ENCODE data around the gene PTH2R.

The PTH2R gene

DNA sequence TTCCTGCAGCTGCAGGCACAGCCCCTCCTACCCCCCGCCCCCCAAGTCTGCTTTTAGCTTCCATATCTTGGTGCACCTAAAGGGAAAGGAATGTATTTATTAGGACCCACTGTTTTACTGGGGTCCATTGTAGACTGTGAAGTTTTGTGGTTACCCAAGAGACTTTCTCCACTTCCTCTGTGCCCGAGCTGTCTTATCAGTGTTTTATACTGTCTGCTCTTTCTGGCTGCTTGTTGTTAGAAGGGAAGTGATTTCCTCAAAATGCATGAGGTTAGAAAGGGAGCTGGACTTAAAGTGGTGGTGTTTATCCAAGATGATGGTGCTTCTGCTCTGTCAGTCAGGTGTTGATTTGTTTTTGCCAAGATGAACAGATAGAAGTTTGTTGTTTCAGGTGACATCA is 85.0 kb downstream of the PTH2R start:
- Histone ChIP-seq H3K9ac (ENCODE audit: low read length) (no peak overlapping the region), H3K23ac (ENCODE audit: low read length) (no peak overlapping the region), H3K4ac (ENCODE audit: low read depth, low read length) (no peak overlapping the region), H3K79me1 (ENCODE audit: low read length) (no peaks in the 10 kb centered on the region), H3K27me3 (ENCODE audit: insufficient read depth, low read length, poor library complexity) (no peaks in the 10 kb centered on the region), H4K8ac (ENCODE audit: low read depth, low read length) (no peak overlapping the region), H3K4me2 (ENCODE audit: low read length) (no peak overlapping the region), H3K4me1 (ENCODE audit: control insufficient read depth, low read depth, low read length) (no peaks in the 10 kb centered on the region), H2AK5ac (ENCODE audit: low read length) (no peak overlapping the region), H3K4me3 (ENCODE audit: low read length) (no peak overlapping the region), H3K36me3 (ENCODE audit: control insufficient read depth, insufficient read depth, low read length) (no peaks in the 10 kb centered on the region), H4K5ac (ENCODE audit: low read length) (no peak overlapping the region), H3K79me2 (ENCODE audit: control insufficient read depth, insufficient read depth, low read length) (no peaks in the 10 kb centered on the region), H3K18ac (ENCODE audit: low read length) (no peak overlapping the region), H2BK120ac (ENCODE audit: low read depth, low read length) (no peak overlapping the region), H3K27ac (ENCODE audit: low read depth, low read length) (no peak overlapping the region), H3K56ac (ENCODE audit: low read length) (no peak overlapping the region), H2BK5ac (ENCODE audit: low read length) (no peak overlapping the region), H2BK15ac (replicated peaks; ENCODE audit: low read depth) (no peak overlapping the region)
- no peak for DNase-seq
- no CpG with 5 or more reads among the region's 2 CpGs for WGBS (ENCODE audit: extremely low coverage, insufficient coverage, low lambda C conversion rate)

DNA sequence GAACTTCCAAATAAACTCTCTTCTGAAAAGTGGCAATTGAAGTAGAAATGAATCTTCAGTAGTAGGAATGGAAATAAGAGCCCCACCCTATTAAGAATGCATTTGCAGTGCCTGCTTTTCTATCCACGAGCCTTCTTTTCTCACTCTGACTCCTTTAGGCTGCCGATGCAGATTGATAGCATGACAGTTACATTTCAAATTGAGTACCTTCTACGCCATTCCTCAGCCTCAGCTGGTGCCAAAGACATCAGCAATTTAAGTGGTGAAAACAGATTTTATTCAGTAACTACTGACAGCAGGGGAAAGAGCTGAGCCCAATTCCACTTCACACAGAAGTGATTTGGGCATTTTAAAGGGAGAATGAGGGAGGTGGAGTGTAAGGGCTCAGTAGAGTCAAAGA is 85.5 kb downstream of the PTH2R start:
- Histone ChIP-seq H2BK5ac (ENCODE audit: low read length) (no peak overlapping the region), H3K23ac (ENCODE audit: low read length) (no peak overlapping the region), H3K9ac (ENCODE audit: low read length) (no peak overlapping the region), H2AK5ac (ENCODE audit: low read length) (no peak overlapping the region), H3K27ac (ENCODE audit: low read depth, low read length) (no peak overlapping the region), H3K4me2 (ENCODE audit: low read length) (no peak overlapping the region), H3K18ac (ENCODE audit: low read length) (no peak overlapping the region), H3K27me3 (ENCODE audit: insufficient read depth, low read length, poor library complexity) (no peaks in the 10 kb centered on the region), H3K36me3 (ENCODE audit: control insufficient read depth, insufficient read depth, low read length) (no peaks in the 10 kb centered on the region), H3K79me2 (ENCODE audit: control insufficient read depth, insufficient read depth, low read length) (no peaks in the 10 kb centered on the region), H3K4ac (ENCODE audit: low read depth, low read length) (no peak overlapping the region), H2BK15ac (replicated peaks; ENCODE audit: low read depth) (no peak overlapping the region), H3K4me1 (ENCODE audit: control insufficient read depth, low read depth, low read length) (no peaks in the 10 kb centered on the region), H2BK120ac (ENCODE audit: low read depth, low read length) (no peak overlapping the region), H3K56ac (ENCODE audit: low read length) (no peak overlapping the region), H4K8ac (ENCODE audit: low read depth, low read length) (no peak overlapping the region), H3K79me1 (ENCODE audit: low read length) (no peaks in the 10 kb centered on the region), H3K4me3 (ENCODE audit: low read length) (no peak overlapping the region), H4K5ac (ENCODE audit: low read length) (no peak overlapping the region)
- no CpG with 5 or more reads among the region's 3 CpGs for WGBS (ENCODE audit: extremely low coverage, insufficient coverage, low lambda C conversion rate)
- DNase-seq, result no peak

DNA sequence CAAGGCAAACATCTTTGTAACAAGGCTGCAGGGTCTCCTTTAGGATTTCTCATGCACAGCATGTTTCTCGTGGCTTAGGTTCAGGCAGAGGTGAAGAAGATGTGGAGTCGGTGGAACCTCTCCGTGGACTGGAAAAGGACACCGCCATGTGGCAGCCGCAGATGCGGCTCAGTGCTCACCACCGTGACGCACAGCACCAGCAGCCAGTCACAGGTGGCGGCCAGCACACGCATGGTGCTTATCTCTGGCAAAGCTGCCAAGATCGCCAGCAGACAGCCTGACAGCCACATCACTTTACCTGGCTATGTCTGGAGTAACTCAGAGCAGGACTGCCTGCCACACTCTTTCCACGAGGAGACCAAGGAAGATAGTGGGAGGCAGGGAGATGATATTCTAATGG is 86.6 kb downstream of the PTH2R start:
- no peak overlapping the region for H2BK5ac ChIP-seq (ENCODE audit: low read length)
- no peak overlapping the region for H3K23ac ChIP-seq (ENCODE audit: low read length)
- no peak overlapping the region for H3K4me3 ChIP-seq (ENCODE audit: low read length)
- no peak overlapping the region for H3K27ac ChIP-seq (ENCODE audit: low read depth, low read length)
- WGBS (ENCODE audit: extremely low coverage, insufficient coverage, low lambda C conversion rate), result no CpG with 5 or more reads among the region's 12 CpGs
- no peak overlapping the region for H4K8ac ChIP-seq (ENCODE audit: low read depth, low read length)
- DNase-seq, result no peak
- no peak overlapping the region for H3K56ac ChIP-seq (ENCODE audit: low read length)
- no peaks in the 10 kb centered on the region for H3K4me1 ChIP-seq (ENCODE audit: control insufficient read depth, low read depth, low read length)
- no peak overlapping the region for H2AK5ac ChIP-seq (ENCODE audit: low read length)
- H3K79me2 ChIP-seq (ENCODE audit: control insufficient read depth, insufficient read depth, low read length), result no peaks in the 10 kb centered on the region
- H2BK120ac ChIP-seq (ENCODE audit: low read depth, low read length), result no peak overlapping the region
- H3K36me3 ChIP-seq (ENCODE audit: control insufficient read depth, insufficient read depth, low read length), result no peaks in the 10 kb centered on the region
- no peaks in the 10 kb centered on the region for H3K27me3 ChIP-seq (ENCODE audit: insufficient read depth, low read length, poor library complexity)
- H3K18ac ChIP-seq (ENCODE audit: low read length), result no peak overlapping the region
- no peak overlapping the region for H2BK15ac ChIP-seq (replicated peaks; ENCODE audit: low read depth)
- H3K4me2 ChIP-seq (ENCODE audit: low read length), result no peak overlapping the region
- no peak overlapping the region for H4K5ac ChIP-seq (ENCODE audit: low read length)
- H3K79me1 ChIP-seq (ENCODE audit: low read length), result no peaks in the 10 kb centered on the region
- no peak overlapping the region for H3K9ac ChIP-seq (ENCODE audit: low read length)
- H3K4ac ChIP-seq (ENCODE audit: low read depth, low read length), result no peak overlapping the region

DNA sequence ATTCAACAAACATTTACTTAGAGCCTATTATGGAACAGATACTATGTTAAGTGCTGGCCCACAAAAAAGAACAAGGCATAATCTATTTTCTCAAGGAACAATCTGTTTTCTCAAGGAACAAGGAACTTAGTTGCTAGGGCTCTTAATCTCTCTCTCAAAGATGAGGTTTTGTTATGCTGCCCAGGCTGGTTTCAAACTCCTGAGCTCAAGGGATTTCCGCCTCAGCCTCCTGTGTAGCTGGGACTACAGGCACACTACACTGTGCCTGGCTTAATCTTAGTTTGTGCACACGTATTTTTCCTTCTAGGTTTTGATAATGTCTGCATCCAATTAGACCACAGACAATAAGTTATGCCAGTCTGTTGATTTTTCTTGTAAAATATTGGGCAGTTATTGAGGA is 89.5 kb downstream of the PTH2R start:
- Histone ChIP-seq H3K79me2 (ENCODE audit: control insufficient read depth, insufficient read depth, low read length) (no peaks in the 10 kb centered on the region), H3K56ac (ENCODE audit: low read length) (no peak overlapping the region), H3K27me3 (ENCODE audit: insufficient read depth, low read length, poor library complexity) (no peaks in the 10 kb centered on the region), H3K4me1 (ENCODE audit: control insufficient read depth, low read depth, low read length) (no peaks in the 10 kb centered on the region), H2BK120ac (ENCODE audit: low read depth, low read length) (no peak overlapping the region), H3K4ac (ENCODE audit: low read depth, low read length) (no peak overlapping the region), H3K9ac (ENCODE audit: low read length) (no peak overlapping the region), H3K4me2 (ENCODE audit: low read length) (no peak overlapping the region), H3K23ac (ENCODE audit: low read length) (no peak overlapping the region), H3K18ac (ENCODE audit: low read length) (no peak overlapping the region), H3K27ac (ENCODE audit: low read depth, low read length) (no peak overlapping the region), H2BK15ac (replicated peaks; ENCODE audit: low read depth) (no peak overlapping the region), H2AK5ac (ENCODE audit: low read length) (no peak overlapping the region), H4K5ac (ENCODE audit: low read length) (no peak overlapping the region), H2BK5ac (ENCODE audit: low read length) (no peak overlapping the region), H3K36me3 (ENCODE audit: control insufficient read depth, insufficient read depth, low read length) (no peaks in the 10 kb centered on the region), H3K4me3 (ENCODE audit: low read length) (no peak overlapping the region), H3K79me1 (ENCODE audit: low read length) (no peaks in the 10 kb centered on the region), H4K8ac (ENCODE audit: low read depth, low read length) (no peak overlapping the region)
- no CpG with 5 or more reads among the region's 2 CpGs for WGBS (ENCODE audit: extremely low coverage, insufficient coverage, low lambda C conversion rate)
- no peak for DNase-seq

DNA sequence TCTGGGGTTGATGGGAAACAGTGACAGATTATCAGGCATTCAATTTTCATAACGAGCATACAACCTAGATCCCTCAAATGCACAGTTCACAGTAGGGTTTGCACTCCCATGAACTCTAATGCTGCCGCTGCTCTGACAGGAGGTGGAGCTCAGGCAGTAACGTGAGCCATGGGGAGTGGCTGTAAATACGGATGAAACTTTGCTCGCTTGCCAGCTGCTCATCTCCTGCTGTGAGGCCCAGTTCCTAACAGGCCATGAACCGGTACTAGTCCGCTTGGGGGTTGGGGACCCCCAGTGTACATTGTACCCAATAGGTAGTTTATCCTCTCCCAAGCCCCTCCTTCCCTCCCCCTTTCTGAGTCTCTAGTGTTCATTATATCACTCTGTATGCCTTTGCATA is 94.6 kb downstream of the PTH2R start:
- no peak overlapping the region for H3K4me3 ChIP-seq (ENCODE audit: low read length)
- no peaks in the 10 kb centered on the region for H3K79me1 ChIP-seq (ENCODE audit: low read length)
- no peaks in the 10 kb centered on the region for H3K79me2 ChIP-seq (ENCODE audit: control insufficient read depth, insufficient read depth, low read length)
- H3K23ac ChIP-seq (ENCODE audit: low read length), result no peak overlapping the region
- peak; percentile 49 for DNase-seq
- no peak overlapping the region for H3K18ac ChIP-seq (ENCODE audit: low read length)
- H4K5ac ChIP-seq (ENCODE audit: low read length), result no peak overlapping the region
- WGBS (ENCODE audit: extremely low coverage, insufficient coverage, low lambda C conversion rate), result no CpG with 5 or more reads among the region's 7 CpGs
- no peak overlapping the region for H2BK5ac ChIP-seq (ENCODE audit: low read length)
- no peak overlapping the region for H3K4me2 ChIP-seq (ENCODE audit: low read length)
- H3K9ac ChIP-seq (ENCODE audit: low read length), result no peak overlapping the region
- H3K4me1 ChIP-seq (ENCODE audit: control insufficient read depth, low read depth, low read length), result no peaks in the 10 kb centered on the region
- H2BK120ac ChIP-seq (ENCODE audit: low read depth, low read length), result no peak overlapping the region
- no peak overlapping the region for H3K4ac ChIP-seq (ENCODE audit: low read depth, low read length)
- H2BK15ac ChIP-seq (replicated peaks; ENCODE audit: low read depth), result no peak overlapping the region
- H3K27ac ChIP-seq (ENCODE audit: low read depth, low read length), result no peak overlapping the region
- no peak overlapping the region for H4K8ac ChIP-seq (ENCODE audit: low read depth, low read length)
- H3K56ac ChIP-seq (ENCODE audit: low read length), result no peak overlapping the region
- no peaks in the 10 kb centered on the region for H3K27me3 ChIP-seq (ENCODE audit: insufficient read depth, low read length, poor library complexity)
- H3K36me3 ChIP-seq (ENCODE audit: control insufficient read depth, insufficient read depth, low read length), result no peaks in the 10 kb centered on the region
- no peak overlapping the region for H2AK5ac ChIP-seq (ENCODE audit: low read length)

DNA sequence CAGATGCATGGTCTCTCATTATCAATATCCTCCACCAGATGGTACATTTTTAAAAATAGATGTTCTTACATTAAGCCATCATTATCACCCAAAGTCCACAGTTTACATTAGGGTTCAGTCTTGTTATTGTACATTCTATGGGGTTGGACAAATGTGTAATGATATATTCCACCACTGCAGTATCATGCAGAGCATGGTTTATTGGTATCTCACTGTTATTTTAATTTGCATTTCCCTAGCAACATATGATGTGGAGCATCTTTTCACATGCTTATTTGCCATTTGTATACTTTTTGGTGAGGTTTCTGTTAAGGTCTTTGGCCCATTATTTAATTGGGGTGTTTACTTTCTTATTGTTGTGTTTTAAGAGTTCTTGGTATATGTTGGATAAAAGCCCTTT is 95.7 kb downstream of the PTH2R start:
- Histone ChIP-seq H3K9ac (ENCODE audit: low read length) (no peak overlapping the region), H4K5ac (ENCODE audit: low read length) (no peak overlapping the region), H3K27me3 (ENCODE audit: insufficient read depth, low read length, poor library complexity) (no peaks in the 10 kb centered on the region), H3K4me2 (ENCODE audit: low read length) (no peak overlapping the region), H3K18ac (ENCODE audit: low read length) (no peak overlapping the region), H2BK120ac (ENCODE audit: low read depth, low read length) (no peak overlapping the region), H2BK5ac (ENCODE audit: low read length) (no peak overlapping the region), H3K56ac (ENCODE audit: low read length) (no peak overlapping the region), H3K4me1 (ENCODE audit: control insufficient read depth, low read depth, low read length) (no peaks in the 10 kb centered on the region), H3K79me2 (ENCODE audit: control insufficient read depth, insufficient read depth, low read length) (no peaks in the 10 kb centered on the region), H3K36me3 (ENCODE audit: control insufficient read depth, insufficient read depth, low read length) (no peaks in the 10 kb centered on the region), H4K8ac (ENCODE audit: low read depth, low read length) (no peak overlapping the region), H2BK15ac (replicated peaks; ENCODE audit: low read depth) (no peak overlapping the region), H3K4ac (ENCODE audit: low read depth, low read length) (no peak overlapping the region), H3K4me3 (ENCODE audit: low read length) (no peak overlapping the region), H3K27ac (ENCODE audit: low read depth, low read length) (no peak overlapping the region), H3K79me1 (ENCODE audit: low read length) (no peaks in the 10 kb centered on the region), H3K23ac (ENCODE audit: low read length) (no peak overlapping the region), H2AK5ac (ENCODE audit: low read length) (no peak overlapping the region)
- DNase-seq, result no peak

All from mesendoderm (in vitro differentiated cells).